DMS153 treated with DMSO at 0.1 percent for 48 hours (cell line): Measurements from ENCODE around the gene PTAFR.

Experiments
- DNase-seq: peaks from one replicate; lab custom pipeline; 2025; ENCODE audit not compliant: unreplicated experiment; lab: John Stamatoyannopoulos, UW

PTAFR gene, protein sequence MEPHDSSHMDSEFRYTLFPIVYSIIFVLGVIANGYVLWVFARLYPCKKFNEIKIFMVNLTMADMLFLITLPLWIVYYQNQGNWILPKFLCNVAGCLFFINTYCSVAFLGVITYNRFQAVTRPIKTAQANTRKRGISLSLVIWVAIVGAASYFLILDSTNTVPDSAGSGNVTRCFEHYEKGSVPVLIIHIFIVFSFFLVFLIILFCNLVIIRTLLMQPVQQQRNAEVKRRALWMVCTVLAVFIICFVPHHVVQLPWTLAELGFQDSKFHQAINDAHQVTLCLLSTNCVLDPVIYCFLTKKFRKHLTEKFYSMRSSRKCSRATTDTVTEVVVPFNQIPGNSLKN

GRCh38 chr1:28176492-28177470 lies at the start of gene PTAFR:
Gene PTAFR, minus strand, starts transcription at chr1:28176690. Its CDS starts 25,669 bp downstream, at chr1:28151021.
- no peak for DNase-seq

DNA sequence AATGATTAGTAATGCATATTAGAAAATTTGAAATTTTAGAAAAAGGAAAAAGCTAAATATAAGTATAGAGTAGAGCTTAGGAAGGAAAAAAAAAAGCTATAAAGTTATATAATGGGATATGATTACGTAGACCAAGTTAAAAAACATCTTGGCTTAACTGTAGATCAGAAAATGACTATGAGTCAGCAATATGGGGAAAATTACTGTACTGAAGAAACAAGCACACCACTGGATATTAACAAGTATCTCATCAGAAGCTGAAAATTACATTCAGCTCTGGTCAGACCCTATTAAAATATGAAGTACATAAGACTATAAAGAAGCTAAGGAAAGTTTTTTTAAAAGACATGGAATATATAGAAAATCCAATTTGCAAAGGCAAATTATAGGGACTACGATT lies 36.8 kb upstream of the PTAFR start:
- no peak for DNase-seq

DNA sequence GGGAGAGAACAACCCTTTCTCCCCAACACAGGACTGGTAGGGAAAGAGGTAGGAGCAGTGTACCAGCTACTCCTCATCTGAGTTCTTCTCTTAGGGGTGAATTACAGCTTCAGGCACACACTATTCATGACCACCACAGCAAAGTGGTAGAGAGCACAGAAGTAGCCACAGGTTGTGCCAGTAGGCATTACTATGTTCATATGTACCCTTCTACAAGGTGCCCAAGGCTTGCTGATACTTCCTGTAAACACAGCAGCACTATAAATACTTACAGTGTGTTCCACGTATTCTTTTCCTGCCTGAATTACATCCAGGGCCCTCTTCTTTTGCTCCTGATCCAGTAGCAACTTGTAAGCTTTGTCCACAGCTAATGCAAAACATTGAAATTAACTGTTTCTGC lies 33.2 kb upstream of the PTAFR start:
- DNase-seq: no peak

DNA sequence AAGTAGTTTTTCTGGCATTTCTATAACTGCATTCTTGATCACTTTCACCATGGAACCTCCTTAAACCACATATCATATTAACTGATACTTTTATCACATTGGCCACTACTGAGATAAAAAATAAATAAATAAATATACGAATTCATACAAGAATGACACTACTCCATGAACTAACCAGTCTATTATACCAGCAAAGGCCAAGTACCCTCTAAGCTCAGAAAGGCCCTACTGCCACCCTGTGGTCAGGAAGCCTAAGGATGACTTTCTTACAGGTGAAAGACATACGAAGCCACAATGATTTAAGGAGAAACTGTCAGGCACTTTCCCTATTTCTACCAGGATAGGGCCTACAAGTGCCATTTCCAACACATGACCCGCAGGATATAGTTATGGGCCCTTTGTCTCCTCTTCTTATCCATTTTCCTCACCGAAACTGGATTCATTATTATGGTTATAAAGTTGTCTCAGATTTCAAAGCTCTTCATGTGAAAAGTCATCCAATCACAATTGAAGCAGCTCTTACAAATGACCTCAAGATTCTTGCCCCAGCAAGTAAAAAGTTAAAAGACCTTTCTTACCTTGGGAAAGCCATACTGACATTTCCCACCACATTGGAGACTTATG lies 32.4 kb upstream of the PTAFR start:
- peak; percentile 73 for DNase-seq

GRCh38 chr1:28205243-28205642 lies 28.8 kb upstream of the PTAFR start:
- no peak for DNase-seq

DNA sequence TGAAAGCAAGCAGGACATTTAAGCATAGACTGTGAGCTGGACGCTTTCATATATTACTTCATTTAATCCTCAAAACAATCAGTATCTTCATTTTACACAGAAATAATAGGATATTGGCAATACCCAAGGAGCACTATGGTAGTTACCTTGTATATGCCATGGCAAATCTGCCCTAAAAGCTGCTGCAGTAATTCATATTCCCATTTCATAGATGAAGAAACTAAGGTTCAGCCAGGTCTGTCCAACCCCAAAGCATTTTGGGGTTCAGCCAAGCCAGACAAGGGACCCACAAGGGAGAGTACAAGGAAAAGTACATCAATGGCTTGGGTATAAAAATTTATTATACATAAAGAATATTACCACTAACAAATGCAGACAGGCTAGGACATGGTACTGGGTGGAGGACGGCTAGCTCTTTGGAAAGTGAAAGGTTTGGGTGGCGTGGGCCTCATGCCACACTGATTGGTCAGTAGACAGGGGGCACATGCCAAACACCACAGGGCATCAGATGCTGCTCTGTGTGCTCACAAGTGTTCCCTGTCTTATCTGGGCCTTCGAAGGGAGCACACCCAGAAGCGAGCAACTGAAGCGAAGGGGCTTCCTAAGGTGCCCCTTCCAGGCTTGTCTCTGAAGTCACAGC lies 23.9 kb upstream of the PTAFR start:
- no peak for DNase-seq

DNA sequence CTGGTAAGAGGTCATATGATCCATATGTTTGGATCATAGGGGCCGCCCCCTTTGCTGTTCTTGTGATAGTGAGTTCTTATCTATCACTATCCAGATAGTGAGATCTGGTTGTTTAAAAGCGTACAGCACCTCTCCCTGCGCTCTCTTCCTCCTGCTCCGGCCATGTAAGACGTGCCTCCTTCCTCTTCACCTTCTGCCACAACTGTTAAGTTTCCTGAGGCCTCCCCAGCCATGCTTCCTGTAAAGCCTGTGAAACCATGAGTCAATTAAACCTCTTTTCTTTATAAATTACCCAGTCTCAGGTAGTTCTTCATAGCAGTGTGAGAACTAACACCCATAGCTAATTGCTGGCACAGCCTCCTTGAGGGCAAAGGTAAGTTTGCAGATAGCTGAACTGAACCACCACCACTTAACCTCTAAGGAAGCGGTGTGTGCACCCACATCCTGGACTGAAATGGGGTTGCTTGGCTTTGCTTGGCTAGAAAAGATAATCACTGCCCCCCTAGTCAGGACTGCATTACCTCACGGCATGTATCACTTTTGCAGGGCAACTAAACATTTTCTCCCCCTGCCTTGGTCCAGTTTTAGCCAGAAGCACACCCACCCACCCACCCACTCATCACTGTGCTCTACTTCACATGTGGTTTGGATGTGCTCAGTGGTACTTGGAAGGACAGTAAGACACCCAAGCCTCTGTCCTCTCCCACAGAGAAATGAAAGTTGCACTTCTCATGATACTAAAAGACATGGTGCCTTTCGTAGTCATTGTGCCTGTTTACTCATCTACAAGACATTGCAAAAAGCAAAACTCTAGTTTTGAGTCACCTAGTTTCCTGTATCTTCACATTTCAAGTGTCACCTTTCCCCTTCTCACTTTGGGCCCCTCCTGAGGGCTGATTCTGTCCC lies 23.1 kb upstream of the PTAFR start:
- DNase-seq: no peak

DNA sequence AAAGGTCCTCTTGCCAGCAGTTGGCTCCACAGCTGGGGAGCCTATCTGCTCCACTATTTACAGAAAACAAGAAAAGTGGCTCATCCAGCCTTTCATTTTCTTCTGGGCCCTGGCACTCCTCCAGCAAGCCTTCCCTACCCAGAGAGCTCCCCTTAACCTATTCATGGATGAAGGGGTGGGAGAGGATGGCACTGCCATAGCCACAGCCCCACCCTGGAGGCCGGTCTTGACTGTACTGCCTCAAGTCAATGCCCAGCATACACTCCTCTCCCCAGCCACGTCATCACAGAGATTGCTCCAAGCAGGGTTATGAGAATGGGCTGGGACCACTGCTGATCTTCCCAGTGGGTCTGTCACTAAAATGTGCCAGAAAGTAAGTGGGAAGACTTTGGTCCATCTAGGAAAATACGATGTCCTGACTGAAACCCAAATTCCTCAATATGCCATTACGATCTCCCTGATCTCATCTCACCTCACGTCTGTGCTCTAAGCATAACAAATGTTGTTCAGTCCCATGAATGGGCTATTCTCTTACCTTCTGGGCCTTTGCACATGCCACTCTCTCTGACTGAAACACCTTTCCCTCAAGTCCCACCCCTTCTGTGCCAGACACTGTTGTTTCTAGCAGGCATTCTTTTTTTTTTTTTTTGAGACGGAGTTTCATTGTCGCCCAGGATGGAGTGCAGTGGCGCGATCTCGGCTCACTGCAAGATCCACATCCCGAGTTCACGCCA lies 21.4 kb upstream of the PTAFR start:
- DNase-seq: no peak

DNA sequence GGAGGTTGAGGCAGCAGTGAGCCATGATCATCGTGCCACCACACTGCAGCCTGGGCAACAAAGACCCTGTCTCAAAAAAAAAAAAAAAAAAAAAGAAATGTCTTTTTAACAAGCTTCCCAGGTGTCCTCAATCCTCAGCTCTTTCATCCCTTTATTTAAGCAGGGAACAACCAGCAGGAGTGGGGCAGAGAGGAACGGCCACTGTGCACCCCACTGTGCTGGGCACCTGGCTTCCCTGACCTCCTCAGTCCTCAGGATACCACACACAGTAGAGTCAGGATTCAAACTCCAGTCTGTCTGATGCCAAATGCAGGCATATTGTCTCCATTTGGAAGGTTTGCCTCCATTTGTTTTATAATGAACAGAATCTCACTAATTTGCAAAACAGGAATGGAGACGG lies 19.8 kb upstream of the PTAFR start:
- no peak for DNase-seq

GRCh38 chr1:28195780-28196179 lies 19.3 kb upstream of the PTAFR start:
- DNase-seq: no peak

DNA sequence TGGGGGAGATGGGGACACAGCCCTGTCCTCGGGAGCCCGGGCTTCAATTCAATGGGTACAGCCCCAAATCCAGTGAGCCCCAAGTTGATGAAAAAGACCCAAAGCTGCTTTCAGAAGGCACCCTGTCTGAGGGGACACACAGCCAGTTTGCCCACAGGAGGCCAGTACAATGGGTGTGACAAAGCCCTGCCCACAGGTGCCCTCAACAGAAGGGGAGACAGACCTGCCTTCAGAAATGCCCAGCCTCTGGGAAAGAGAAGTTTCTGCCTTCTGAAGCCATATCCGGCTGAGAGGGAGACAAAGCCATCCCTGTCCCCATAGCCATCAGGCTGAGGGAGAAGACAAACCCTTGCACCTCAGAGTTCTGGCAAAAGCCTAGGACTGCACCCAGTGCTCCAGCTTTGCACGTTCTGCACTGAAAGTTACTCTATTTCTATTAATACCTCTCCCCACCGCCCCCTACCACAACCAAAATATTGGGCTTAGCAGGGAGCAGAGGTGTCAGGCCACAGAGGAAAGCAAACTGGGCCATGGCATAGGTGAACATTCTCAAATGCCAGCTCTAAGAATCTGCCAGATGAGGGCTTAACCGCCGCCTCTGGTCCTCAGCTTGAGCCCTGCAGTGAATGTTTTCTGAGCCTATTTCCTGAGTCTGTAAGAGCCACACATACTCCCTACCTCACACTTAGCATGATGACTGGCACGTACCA lies 18.0 kb upstream of the PTAFR start:
- no peak for DNase-seq

GRCh38 chr1:28193701-28194161 lies 17.2 kb upstream of the PTAFR start:
- DNase-seq: no peak

GRCh38 chr1:28190996-28191645 lies 14.6 kb upstream of the PTAFR start:
- no peak for DNase-seq

DNA sequence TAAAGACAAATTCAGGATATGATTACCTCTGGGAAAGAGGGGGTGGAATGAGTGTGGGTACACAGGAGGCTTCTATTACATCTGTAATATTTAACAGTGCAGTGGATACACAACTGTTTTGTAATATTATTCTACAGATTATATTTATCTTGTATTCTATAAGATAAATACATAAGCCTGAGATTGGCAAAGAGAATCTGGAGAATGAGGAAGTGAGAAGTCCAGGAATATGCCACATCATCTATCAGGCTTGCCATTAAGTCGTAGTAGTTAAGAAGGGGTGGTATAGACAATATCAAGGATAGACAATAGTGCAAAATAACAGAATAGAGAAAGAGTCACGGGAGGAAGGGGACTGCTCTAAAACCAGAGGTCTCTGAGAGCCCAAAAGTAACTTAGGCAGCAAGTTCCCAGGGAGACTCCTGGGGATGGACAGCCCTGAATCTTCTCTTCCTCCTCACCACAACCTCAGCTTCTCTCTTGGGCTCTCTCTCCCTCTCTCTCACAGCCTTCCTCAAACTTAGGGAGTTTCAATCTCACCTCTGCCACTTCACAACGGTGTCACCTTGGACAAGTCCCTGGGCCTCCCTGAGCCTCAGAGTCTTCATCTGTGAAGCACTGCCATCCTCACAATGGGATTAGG lies 14.0 kb upstream of the PTAFR start:
- no peak for DNase-seq

- no peak for DNase-seq
These were observed 8.6 kb upstream of the PTAFR start for GRCh38 chr1:28185071-28185470.

DNA sequence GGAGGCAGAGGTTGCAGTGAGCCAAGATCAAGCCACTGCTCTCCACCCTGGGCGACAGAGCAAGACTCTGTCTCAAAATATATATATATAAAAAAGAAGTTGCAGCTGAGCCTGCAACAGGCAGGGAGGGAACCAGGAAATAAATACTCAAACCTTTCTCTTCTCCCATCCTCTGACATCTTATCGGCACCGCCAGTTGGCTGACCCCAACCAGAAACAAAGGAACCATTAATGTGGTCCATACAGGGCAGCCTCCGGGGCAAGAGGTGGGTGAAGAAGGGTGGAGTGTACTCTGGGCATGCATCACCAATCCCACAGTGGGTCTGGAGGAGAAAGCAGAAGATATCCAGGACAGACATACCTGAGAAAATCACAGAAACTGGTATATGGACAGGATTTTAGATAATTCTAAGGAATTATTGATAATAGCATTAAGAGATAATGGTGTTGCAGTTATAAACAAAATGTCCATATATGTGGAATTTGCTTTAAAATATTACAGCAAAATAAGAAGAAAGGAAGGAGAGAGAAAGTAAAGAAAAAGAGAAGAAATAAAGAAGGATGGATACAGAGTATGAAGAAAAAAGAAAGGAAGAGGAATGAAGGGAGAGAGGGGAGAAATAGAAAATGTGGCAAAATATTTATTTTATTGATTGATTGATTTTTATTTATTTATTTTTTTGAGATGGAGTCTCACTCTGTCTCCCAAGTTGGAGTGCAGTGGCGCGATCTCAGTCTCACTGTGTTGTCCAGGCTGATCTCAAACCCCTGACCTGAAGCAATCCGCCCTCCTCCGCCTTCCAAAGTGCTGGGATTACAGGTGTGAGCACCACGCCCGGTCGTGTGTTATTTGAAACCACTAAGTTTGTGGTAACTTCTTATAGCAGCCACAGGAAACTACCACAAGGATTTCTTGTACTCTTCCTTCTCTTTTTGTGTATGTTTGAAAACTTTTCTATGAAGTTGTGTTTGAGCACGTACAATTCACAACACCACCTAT lies 4.1 kb upstream of the PTAFR start:
- no peak for DNase-seq
